NCI-H748 (cell line): ENCODE data around the gene KDM6B.
"Not testable (repeated sequence)": the region's sequence is repeated elsewhere in the genome, so short reads cannot be mapped to it uniquely, and the experiment has no call there.

Experiments used
- DNase-seq: peaks from one replicate; lab custom pipeline; 2025; ENCODE audit not compliant: unreplicated experiment; lab: John Stamatoyannopoulos, UW

KDM6B gene, protein sequence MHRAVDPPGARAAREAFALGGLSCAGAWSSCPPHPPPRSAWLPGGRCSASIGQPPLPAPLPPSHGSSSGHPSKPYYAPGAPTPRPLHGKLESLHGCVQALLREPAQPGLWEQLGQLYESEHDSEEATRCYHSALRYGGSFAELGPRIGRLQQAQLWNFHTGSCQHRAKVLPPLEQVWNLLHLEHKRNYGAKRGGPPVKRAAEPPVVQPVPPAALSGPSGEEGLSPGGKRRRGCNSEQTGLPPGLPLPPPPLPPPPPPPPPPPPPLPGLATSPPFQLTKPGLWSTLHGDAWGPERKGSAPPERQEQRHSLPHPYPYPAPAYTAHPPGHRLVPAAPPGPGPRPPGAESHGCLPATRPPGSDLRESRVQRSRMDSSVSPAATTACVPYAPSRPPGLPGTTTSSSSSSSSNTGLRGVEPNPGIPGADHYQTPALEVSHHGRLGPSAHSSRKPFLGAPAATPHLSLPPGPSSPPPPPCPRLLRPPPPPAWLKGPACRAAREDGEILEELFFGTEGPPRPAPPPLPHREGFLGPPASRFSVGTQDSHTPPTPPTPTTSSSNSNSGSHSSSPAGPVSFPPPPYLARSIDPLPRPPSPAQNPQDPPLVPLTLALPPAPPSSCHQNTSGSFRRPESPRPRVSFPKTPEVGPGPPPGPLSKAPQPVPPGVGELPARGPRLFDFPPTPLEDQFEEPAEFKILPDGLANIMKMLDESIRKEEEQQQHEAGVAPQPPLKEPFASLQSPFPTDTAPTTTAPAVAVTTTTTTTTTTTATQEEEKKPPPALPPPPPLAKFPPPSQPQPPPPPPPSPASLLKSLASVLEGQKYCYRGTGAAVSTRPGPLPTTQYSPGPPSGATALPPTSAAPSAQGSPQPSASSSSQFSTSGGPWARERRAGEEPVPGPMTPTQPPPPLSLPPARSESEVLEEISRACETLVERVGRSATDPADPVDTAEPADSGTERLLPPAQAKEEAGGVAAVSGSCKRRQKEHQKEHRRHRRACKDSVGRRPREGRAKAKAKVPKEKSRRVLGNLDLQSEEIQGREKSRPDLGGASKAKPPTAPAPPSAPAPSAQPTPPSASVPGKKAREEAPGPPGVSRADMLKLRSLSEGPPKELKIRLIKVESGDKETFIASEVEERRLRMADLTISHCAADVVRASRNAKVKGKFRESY (N-terminal part only)

DNA sequence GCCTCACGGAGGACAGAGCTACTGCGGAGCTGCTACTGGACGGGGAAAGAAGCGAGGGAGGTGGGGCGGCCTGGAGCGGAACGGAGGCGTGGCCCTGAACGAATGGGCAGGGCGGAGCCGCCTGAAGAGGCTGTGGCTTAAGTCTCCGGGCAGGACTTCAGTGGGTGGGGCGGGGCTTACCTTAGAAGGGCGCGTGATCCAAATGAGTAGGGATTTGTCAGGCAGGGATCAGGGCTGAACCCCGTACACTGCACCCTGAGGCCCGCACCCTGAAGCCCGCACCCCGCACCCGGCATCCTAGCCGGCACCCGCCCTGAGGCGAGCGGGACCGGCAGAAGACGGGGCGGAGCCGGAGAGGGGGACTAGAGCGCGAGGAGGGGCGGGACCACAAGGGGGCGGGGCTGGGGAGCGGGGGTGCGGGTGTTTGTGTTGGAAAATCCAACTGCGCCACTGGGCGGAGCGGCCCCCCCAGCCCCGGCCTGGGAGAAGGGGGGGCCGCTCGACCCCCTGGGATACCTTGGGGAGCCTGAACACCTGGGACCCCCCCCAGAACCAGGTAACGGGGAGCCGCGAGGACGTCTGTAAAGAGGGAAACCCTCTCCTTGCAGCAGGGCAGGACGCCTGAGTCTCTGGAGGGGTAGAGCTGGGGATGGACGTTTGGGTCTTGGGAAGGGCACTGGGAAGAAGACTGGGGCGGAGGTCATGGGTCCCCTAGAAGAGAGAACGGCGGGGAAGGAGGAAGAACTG, at the start of gene KDM6B:
TSS of gene KDM6B (plus strand) at position 423 of the 747 bp plus-strand sequence. CDS start 11,338 bp downstream, outside the sequence.
- DNase-seq, result peak; percentile 96

GRCh38 chr17:7786866-7787265, 47.2 kb upstream of the KDM6B start:
- DNase-seq, result no peak

GRCh38 chr17:7789131-7789530, 44.9 kb upstream of the KDM6B start:
- no peak for DNase-seq

DNA sequence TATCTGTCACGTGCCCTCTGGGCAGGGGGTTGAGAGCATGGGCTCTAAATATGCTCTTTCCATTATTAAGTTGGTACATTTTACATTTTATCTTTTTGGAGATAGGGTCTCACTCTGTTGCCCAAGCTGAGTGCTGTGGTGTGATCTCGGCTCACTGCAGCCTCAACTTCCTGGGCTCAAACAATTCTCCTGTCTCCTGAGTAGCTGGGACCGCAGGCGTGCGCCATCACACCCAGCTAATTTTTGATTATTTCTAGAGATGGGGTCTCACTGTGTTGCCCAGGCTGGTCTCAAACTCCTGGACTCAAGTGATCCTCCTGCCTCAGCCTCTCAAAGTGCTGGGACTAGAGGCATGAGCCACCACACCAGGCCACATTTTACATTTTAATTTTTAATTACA, 43.9 kb upstream of the KDM6B start:
- DNase-seq, result no peak

DNA sequence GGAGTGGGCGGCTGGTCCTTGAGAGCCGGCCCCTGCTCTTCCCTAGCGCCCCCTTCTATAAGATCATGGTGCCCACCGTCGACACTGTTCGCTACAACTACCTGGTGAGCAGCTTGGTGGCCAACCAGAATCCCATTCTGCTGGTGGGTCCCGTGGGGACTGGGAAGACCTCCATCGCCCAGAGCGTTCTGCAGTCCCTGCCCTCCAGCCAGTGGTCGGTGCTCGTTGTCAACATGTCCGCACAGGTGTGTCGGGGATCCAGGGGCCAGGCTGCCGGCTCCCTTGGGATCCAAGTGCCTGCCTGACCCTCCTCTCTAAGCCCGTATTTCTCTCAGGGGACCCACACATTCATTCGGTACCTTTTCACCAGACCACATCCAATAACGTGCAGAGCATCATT, 41.4 kb upstream of the KDM6B start:
- DNase-seq, result no peak

DNA sequence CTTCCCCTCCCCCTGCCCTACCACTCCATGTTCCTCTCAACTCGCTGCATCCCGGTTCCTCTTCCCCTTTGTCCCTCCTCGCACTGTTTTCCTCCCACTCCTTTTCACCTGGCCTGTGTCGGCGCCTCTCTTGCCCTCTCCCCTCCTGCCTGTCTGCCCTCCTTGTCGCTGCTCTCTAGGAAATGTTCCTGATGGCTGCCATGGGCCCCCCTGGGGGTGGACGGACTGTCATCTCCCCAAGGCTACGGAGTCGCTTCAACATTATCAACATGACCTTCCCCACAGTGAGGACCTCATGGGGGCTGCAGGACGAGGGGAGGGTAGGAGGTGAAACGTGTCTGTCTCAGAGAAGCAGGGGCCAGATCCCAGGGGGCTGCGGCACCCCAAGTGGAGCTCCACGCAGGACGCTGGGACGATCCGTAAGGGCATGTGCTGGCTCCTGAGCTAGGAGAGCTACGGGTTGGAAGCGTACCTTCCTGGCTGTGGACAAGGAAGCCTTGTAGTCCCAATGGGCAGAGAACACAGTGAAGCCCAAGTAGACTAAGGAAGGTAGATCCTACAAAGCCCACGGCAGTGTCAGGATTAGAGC, 39.8 kb upstream of the KDM6B start:
- no peak for DNase-seq

DNA sequence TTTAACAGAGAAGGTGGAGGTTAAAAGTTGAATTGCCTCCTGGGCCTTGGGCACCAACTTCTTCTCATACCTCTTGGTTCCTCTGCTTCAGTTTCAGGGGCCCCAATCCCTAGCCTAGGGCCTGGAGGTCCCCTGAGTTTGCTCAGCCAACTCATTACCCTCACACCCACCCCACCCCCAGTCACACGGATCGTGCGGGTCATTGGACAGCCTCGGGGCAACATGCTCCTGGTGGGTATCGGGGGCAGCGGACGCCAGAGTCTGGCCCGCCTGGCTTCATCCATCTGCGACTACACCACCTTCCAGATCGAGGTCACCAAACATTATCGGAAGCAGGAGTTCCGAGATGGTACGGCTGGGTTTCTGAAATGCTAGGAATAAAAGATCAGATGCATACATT, 36.0 kb upstream of the KDM6B start:
- DNase-seq, result no peak

GRCh38 chr17:7798839-7799238, 35.2 kb upstream of the KDM6B start:
- DNase-seq, result no peak

- peak; percentile 22 for DNase-seq
These were observed 30.0 kb upstream of the KDM6B start for GRCh38 chr17:7803981-7804380.

DNA sequence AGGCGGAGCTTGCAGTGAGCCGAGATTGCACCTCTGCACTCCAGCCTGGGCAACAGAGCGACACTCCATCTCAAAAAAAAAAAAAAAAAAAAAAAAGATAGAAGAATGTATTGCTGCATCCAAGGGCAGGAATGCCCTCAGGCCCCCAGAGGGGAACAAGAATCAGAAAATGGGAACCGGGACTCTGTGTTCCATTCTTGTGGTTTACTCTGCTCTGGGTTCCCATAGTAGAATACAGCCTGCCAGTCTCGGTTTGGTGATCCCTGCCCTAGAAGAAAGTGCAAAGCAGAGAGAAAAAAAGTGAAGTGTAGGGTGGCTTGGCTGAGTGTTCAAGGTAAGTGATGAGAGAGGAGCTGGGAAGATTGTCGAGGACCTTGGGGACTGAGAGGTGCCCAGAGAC, 27.4 kb upstream of the KDM6B start:
- DNase-seq, result no peak

- DNase-seq, result no peak
These were observed 26.8 kb upstream of the KDM6B start for GRCh38 chr17:7807206-7807605.

- DNase-seq, result no peak
These were observed 24.8 kb upstream of the KDM6B start for GRCh38 chr17:7809086-7809790.

GRCh38 chr17:7809791-7810343, 24.1 kb upstream of the KDM6B start:
- DNase-seq, result not testable (repeated sequence)

DNA sequence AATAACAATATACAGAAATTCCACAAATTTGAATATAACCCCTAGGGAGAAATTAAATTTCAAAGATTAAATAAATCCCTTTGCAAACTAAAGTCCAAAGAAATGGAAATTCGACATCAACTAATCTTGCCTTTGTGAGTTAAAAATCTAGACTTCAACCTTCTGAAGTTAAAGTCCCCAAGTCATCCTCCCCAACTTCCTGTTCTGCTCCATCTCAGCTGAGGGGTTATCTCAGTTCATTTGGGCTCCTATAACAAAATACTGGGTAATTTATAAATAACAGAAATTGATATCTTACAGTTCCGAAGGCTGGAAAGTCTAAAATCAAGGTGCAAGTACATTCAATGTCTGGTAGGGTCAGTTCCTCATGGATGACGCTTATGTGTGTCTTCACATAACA, 22.8 kb upstream of the KDM6B start:
- no peak for DNase-seq

GRCh38 chr17:7814969-7815368, 19.0 kb upstream of the KDM6B start:
- DNase-seq, result no peak

GRCh38 chr17:7816926-7817642, 16.9 kb upstream of the KDM6B start:
- DNase-seq, result no peak

DNA sequence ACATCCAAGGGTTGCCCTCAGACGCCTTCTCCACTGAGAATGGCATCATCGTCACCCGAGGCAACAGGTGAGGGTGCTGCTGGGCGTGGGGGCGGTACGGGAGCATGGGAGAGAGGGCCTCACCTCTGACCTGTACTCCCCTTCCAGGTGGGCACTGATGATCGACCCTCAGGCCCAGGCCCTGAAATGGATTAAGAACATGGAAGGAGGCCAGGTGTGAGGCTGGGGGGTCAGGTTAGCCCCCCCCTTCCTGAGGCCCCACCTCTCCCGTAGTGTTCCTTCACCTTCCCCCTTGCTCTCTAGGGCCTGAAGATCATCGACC, 16.4 kb upstream of the KDM6B start:
- DNase-seq, result no peak

DNA sequence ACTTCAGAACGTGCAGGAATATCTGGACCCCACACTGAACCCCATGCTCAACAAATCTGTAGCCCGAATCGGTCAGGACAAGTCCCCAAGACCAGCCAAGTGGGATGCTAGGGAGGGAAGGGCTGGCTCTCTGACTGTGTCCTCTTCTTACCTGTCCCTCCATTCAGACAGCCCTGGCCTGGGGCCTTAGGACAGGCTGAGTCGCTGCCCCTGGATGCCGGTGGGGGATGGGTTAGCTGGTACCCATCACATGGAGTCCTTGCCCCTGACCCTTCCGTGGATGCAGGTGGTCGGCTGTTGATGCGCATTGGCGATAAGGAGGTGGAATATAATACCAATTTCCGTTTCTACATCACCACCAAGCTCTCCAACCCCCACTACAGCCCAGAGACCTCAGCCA, 16.0 kb upstream of the KDM6B start:
- DNase-seq, result no peak
